Mononuclear cell (primary cell): ENCODE data around the gene ALG5. TPM values are rescaled to one million over a fixed set of nuclear protein-coding genes. Genes with fewer than 3 reads are reported as not detected.

Experiments used
- H3K27me3 ChIP-seq: 2 replicates; pipeline ENCODE4 v1.6.0; 2011; ENCODE audit warnings: low read length, control low read depth; ENCODE audit not compliant: insufficient read depth
- H3K4me1 ChIP-seq: 2 replicates; pipeline ENCODE4 v1.5.1; 2011; ENCODE audit warnings: mild to moderate bottlenecking, low read length, control low read depth; ENCODE audit not compliant: insufficient read depth
- H3K4me3 ChIP-seq: 2 replicates; pipeline ENCODE4 v1.5.1; 2011; ENCODE audit warnings: mild to moderate bottlenecking, low read length, moderate library complexity
- H3K9me3 ChIP-seq: 2 replicates; pipeline ENCODE4 v1.5.1; 2011; ENCODE audit warnings: low read depth, mild to moderate bottlenecking, control low read depth, low read length
- total RNA-seq: library from RNA; depleted of rRNA; stranded (reverse); fragments of >200 nt; gene quantifications from one replicate; pipeline ENCODE4 v1.2.3, GENCODE V29; 2012

ALG5 gene
- total RNA-seq, 1 donor = 20.9 TPM

DNA sequence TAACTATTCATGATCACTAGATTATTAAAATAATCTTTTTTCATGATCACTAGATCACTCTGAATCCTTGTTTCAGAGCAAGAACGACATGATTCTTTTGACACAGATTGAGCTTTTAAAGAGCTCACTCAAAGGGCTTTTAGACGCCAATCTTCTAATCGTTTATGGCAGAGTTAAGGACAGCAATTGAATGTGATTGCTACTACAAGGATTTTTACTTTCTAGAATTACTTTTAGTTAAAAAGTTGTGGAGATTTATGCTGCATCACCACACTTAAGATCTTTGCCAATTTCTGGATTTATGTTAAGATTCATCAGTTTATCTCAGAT, 2.7 kb upstream of the ALG5 start:
- Histone ChIP-seq H3K9me3 (no peaks in the 10 kb centered on the region), H3K4me1 (peaks cover 18% of the 10 kb centered on the region), H3K4me3 (no peak overlapping the region), H3K27me3 (no peaks in the 10 kb centered on the region)

DNA sequence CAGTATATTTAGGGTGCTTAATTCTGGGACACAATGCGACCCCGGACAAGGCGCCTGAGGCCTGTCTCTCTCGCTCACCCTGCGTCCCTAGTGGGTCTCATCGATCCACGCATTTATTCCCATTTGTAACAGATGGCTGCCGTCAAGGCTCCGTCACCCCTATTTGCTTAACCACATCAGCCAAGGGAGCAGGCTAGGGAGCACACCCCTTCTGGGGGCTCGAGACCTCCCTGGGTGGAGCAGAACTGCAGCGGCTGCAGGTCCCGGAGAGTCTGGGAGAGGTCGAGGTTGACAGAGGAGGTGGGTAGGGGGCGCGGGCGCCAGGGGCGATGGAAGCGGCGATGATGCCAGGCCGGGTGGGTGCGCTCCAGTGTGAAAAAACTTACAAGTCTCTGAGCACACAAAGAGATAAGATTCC, 507 bp downstream of the ALG5 start:
- no peaks in the 10 kb centered on the region for H3K27me3 ChIP-seq
- H3K4me1 ChIP-seq = peaks cover 18% of the 10 kb centered on the region
- no peaks in the 10 kb centered on the region for H3K9me3 ChIP-seq
- peak overlapping the region; percentile 91 for H3K4me3 ChIP-seq

DNA sequence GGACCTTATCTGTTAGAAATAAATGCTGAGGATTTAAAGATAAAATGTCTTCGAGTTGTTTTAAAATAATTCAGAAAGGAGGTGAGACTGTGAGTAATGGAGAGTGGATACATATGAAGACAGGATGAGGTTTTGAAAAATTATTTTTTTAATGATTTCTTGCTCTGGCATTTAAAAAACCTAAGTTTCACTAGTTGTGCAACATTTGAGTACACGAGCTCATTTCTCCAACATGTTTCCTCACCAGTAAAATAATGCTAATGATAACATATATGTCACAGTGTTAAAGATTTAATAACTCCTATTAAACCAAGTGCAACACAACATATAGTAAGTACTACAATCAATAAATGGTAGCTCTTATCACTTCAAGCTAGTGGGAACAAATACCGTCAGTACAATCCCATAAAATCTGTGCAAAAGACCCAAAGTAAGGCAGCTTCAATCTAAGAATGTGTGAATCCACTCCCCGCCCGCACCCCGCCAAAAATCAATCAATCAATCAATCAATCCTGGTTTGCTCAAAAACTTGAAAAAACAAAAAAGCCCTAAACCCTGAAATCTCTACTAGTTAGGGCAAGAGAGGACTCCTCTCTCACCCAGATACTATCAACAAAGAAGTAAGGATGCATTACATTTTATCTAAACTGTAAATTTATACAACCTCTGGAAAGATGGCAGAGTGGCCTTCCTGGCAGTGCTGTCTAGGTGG, 1.3 kb downstream of the ALG5 start:
- Histone ChIP-seq H3K4me3 (peak overlapping the region; percentile 91), H3K4me1 (peaks cover 18% of the 10 kb centered on the region), H3K9me3 (no peaks in the 10 kb centered on the region), H3K27me3 (no peaks in the 10 kb centered on the region)

- Histone ChIP-seq H3K4me3 (no peak overlapping the region), H3K27me3 (no peaks in the 10 kb centered on the region), H3K9me3 (no peaks in the 10 kb centered on the region), H3K4me1 (no peaks in the 10 kb centered on the region)
Observed at GRCh38 chr13:36992362-36992761, 6.8 kb downstream of the ALG5 start.

DNA sequence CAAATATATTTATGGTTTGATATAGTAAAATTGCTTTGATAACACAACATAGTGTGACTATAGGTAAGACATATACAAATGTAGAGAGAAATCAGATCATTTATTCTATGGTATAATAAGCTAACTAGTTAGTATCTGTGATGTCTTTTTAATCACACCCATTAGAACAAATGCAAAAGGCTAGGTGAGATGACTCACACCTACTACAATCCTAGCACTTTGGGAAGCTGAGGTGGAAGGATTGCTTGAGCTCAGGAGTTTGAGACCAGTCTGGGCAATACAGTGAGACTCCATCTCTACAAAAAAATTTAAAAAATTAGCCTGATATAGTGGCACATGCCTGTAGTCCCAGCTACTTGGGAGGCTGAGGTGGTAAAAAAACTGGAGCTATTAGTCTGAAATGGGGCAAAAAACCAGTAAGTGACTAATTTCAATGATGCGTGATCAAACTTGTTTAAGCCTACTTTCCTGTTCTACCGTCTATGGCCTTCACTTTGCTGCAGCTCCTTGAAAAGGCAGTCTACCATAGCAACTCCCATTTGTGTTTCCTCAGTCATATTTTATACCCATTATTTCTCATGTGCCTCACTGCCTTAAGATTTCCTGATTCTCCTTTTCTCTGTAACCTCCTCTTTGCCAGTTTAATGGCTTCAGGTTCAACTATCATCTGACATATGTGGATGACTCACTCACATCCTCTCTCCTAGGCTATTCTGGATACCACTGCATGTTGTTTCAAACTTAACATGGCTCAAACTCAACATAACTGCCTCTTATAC, 12.5 kb downstream of the ALG5 start:
- no peaks in the 10 kb centered on the region for H3K4me1 ChIP-seq
- H3K9me3 ChIP-seq = no peaks in the 10 kb centered on the region
- no peak overlapping the region for H3K4me3 ChIP-seq
- no peaks in the 10 kb centered on the region for H3K27me3 ChIP-seq

DNA sequence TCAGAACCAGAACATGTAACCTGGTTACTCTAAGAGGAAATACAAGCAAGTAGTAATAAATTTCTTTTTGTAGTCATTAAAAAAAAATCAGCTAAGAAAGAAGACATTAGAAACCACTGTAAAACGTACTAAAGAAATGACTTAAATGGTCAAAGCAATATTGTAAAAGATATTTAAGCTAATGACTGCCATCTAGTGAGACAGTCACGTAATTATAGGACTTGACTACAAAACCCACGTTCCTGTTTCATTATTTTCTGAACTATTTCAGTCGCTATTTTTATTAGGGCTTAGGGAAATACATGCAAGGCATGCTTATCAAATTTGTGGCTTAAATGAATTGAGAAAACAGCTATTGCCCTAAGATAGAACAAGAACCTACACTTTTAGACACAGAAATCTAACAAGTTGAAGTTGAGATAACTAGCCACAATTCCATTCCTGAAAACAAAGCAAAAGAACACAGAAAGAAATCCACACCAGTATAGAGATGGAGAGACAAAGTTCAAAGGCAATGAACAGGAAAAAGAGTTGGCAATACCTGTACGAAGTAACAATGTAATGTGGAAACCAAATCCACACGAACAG, 17.9 kb downstream of the ALG5 start:
- Histone ChIP-seq H3K9me3 (no peaks in the 10 kb centered on the region), H3K4me1 (no peaks in the 10 kb centered on the region), H3K27me3 (no peaks in the 10 kb centered on the region), H3K4me3 (no peak overlapping the region)

GRCh38 chr13:36979361-36980050, 19.6 kb downstream of the ALG5 start:
- Histone ChIP-seq H3K4me1 (no peaks in the 10 kb centered on the region), H3K9me3 (peaks cover 4% of the 10 kb centered on the region), H3K4me3 (no peak overlapping the region), H3K27me3 (no peaks in the 10 kb centered on the region)

DNA sequence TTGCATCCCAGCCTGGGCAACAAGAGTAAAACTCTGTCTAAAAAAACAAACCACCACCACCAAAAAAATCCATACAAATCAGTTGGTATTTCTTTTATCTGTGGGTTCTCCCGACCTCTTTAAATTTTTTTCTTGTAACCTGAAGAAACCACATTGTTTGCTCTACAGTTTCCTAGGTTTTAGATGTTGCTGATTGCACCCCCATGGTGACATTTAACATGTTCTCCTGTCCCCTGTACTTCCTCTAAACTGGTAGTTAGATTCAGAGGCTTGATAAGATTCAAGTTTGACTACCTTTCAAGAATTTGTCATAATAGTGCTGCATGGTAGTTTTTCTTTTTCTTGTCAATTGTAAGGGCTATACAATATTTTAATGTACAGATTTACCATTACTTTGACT, 24.0 kb downstream of the ALG5 start:
- H3K4me1 ChIP-seq = no peaks in the 10 kb centered on the region
- H3K27me3 ChIP-seq = no peaks in the 10 kb centered on the region
- H3K9me3 ChIP-seq = peaks cover 4% of the 10 kb centered on the region
- no peak overlapping the region for H3K4me3 ChIP-seq

DNA sequence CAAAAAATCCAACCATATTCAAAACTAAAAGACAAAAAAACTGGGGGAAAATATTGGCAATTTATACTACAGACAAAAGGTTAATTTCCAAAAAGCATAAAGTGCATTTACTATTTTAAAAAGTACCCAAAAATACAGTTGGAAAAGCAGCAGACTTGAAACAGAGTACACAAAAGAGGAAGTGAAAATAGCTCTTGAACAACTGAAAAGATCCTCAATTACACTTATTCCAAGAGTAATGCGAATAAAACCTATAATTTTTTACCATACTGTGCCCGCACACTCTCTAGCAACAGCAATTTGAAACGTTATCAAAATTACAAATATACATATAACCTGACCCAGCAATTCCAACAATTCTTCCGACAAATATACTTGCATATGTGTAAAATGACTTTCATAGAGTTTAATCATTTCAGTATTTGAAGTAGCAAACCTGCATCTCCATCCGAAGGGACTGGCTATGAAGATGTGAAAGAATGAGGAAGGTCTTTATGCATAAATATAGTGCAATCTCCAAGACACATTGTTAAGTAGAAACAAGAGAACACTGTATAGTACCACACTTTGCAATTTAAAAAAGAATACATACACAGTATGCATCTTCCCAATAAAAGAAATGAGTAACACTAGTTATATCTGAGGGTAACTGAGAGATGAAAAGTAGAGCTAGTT, 25.4 kb downstream of the ALG5 start:
- Histone ChIP-seq H3K27me3 (no peaks in the 10 kb centered on the region), H3K9me3 (peaks cover 4% of the 10 kb centered on the region), H3K4me3 (no peak overlapping the region), H3K4me1 (no peaks in the 10 kb centered on the region)

- H3K9me3 ChIP-seq = peaks cover 4% of the 10 kb centered on the region
- H3K4me1 ChIP-seq = no peaks in the 10 kb centered on the region
- H3K4me3 ChIP-seq = no peak overlapping the region
- H3K27me3 ChIP-seq = no peaks in the 10 kb centered on the region
Observed at GRCh38 chr13:36973009-36973408, 26.1 kb downstream of the ALG5 start.

GRCh38 chr13:36966404-36966803, 32.7 kb downstream of the ALG5 start:
- Histone ChIP-seq H3K4me1 (no peaks in the 10 kb centered on the region), H3K9me3 (no peaks in the 10 kb centered on the region), H3K27me3 (no peaks in the 10 kb centered on the region), H3K4me3 (no peak overlapping the region)

GRCh38 chr13:36965767-36966166, 33.4 kb downstream of the ALG5 start:
- Histone ChIP-seq H3K4me3 (no peak overlapping the region), H3K4me1 (no peaks in the 10 kb centered on the region), H3K9me3 (no peaks in the 10 kb centered on the region), H3K27me3 (no peaks in the 10 kb centered on the region)

- H3K4me3 ChIP-seq = no peak overlapping the region
- no peaks in the 10 kb centered on the region for H3K27me3 ChIP-seq
Observed at GRCh38 chr13:36959456-36960116, 39.6 kb downstream of the ALG5 start.

GRCh38 chr13:36954542-36954941, 44.6 kb downstream of the ALG5 start:
- H3K27me3 ChIP-seq = no peaks in the 10 kb centered on the region
- H3K9me3 ChIP-seq = no peaks in the 10 kb centered on the region
- no peaks in the 10 kb centered on the region for H3K4me1 ChIP-seq
- H3K4me3 ChIP-seq = no peak overlapping the region

More at GRCh38 chr13:36959456-36960116, 39.6 kb downstream of the ALG5 start:
- no peaks in the 10 kb centered on the region for H3K9me3 ChIP-seq
- no peaks in the 10 kb centered on the region for H3K4me1 ChIP-seq
